Transverse colon (tissue), 4 donors: Measurements from ENCODE around the gene YWHAQ.

Source experiments
- EP300 ChIP-seq: sonication (generic); formaldehyde crosslinking; IDR thresholded peaks from one replicate; pipeline ENCODE4 v1.6.1; 2017; ENCODE audit warnings: antibody characterized with exemption, low read depth
- POLR2A ChIP-seq: fragments of 450-650 bp; IDR thresholded peaks from one replicate; pipeline ENCODE4 v1.6.1; 2016; ENCODE audit warnings: antibody characterized with exemption, mild to moderate bottlenecking, moderate library complexity
- POLR2AphosphoS5 ChIP-seq, 3 donors: sonication (generic); formaldehyde crosslinking; IDR thresholded peaks; one replicate each; pipeline ENCODE4 v1.6.1; 2016; ENCODE audit warnings: antibody characterized with exemption in 3 of 3
- TF ChIP-seq, protein P1 (sequence below), 5 experiments: fragments of 200-600 bp in 3 of 5; fragments of 450-650 bp in 2 of 5; sonication (generic) in 3 of 5; IDR thresholded peaks; 1 replicate in 2 of 5; 2 replicates in 3 of 5; pipeline ENCODE4 v1.5.1; 2016 to 2017; ENCODE audit warnings: antibody characterized with exemption in 5 of 5, inconsistent platforms in 3 of 5, mild to moderate bottlenecking in 2 of 5, moderate library complexity in 1 of 5

DNA sequence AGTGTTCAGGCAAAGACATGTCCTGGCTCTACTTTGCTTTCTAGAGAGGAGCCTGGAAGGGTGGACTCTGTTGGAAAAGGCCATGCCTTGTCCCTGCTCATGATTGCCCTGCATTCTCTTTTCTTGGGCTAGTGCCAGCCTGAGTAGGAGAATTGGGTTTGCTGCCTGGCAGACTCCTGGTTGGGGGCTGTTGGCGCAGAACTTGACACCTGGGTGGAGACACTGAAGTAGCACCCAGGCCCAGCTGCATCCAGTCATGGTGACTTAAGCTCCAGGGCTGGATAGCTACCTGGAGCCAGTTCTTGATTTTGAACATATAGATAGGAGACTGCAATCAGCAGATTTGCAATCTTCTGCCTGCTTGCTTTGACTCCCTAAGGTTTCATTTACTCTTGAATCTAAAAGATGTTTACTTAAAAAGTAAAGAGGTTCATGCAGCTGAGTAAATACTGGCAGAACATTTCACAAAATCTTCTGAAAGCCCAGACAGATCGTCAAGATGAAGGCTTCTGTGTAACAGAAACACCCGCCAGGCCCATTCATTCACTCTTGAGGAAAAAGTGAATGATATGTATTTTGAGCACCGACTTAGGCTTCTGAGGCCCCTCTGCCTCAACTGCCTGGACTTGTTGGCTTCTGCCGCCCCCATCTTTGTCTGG is 38.0 kb upstream of the YWHAQ start:
- TF ChIP-seq POLR2A (no peak), POLR2AphosphoS5 (IDR thresholded peaks at IDR 0.05) (no peak), EP300 (no peak)
- TF ChIP-seq, protein P1, sequence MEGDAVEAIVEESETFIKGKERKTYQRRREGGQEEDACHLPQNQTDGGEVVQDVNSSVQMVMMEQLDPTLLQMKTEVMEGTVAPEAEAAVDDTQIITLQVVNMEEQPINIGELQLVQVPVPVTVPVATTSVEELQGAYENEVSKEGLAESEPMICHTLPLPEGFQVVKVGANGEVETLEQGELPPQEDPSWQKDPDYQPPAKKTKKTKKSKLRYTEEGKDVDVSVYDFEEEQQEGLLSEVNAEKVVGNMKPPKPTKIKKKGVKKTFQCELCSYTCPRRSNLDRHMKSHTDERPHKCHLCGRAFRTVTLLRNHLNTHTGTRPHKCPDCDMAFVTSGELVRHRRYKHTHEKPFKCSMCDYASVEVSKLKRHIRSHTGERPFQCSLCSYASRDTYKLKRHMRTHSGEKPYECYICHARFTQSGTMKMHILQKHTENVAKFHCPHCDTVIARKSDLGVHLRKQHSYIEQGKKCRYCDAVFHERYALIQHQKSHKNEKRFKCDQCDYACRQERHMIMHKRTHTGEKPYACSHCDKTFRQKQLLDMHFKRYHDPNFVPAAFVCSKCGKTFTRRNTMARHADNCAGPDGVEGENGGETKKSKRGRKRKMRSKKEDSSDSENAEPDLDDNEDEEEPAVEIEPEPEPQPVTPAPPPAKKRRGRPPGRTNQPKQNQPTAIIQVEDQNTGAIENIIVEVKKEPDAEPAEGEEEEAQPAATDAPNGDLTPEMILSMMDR (IDR thresholded peaks at IDR 0.05), result no peak
